CD4-positive, alpha-beta T cell (primary cell): Measurements from ENCODE around the gene TRIP10. TPM values are rescaled to one million over a fixed set of nuclear protein-coding genes. Genes with fewer than 3 reads are reported as not detected.

ENCODE experiments used
- ATAC-seq: fragments of 200-7000 bp; cut with Tn5 transposase; one replicate; pipeline ENCODE4 v1.10.0; 2022; ENCODE audit warnings: mild to moderate bottlenecking; ENCODE audit not compliant: poor library complexity
- CTCF ChIA-PET: fragments of 350-600 bp; sonication (Branson Sonifier 250); formaldehyde crosslinking; loops from one replicate; lab custom pipeline; 2021; ENCODE audit warnings: antibody characterized with exemption, inconsistent platforms; lab: Charles Lee
- POLR2A ChIA-PET: fragments of 350-600 bp; sonication (Branson Sonifier 250); formaldehyde crosslinking; loops from one replicate; lab custom pipeline; 2021; ENCODE audit warnings: antibody characterized with exemption, inconsistent platforms; lab: Charles Lee
- DNase-seq, 14 experiments: peaks; one replicate each; pipeline ENCODE4 v3.0.0-alpha.2; 2013 to 2020; ENCODE audit warnings: mixed read lengths in 2 of 14
- H3K27ac ChIP-seq, 2 donors: one replicate each; pipeline versions ENCODE4 v1.5.1 to v1.7.0; 2013; ENCODE audit warnings: low read length in 2 of 2, low read depth in 1 of 2, mild to moderate bottlenecking in 1 of 2
- H3K27me3 ChIP-seq, 2 experiments: 1 replicate in 1 of 2; 2 replicates in 1 of 2; pipeline versions ENCODE4 v1.6.1 to v1.7.0; 2013; ENCODE audit warnings: low read length in 2 of 2, control low read depth in 1 of 2, mild to moderate bottlenecking in 1 of 2, moderate library complexity in 1 of 2; ENCODE audit not compliant: insufficient read depth in 2 of 2, control insufficient read depth in 1 of 2
- H3K36me3 ChIP-seq: one replicate; pipeline ENCODE4 v1.6.1; 2013; ENCODE audit warnings: low read length, control low read depth; ENCODE audit not compliant: insufficient read depth
- H3K4me1 ChIP-seq: one replicate; pipeline ENCODE4 v1.6.1; 2013; ENCODE audit warnings: low read length, control low read depth; ENCODE audit not compliant: insufficient read depth
- H3K4me3 ChIP-seq: one replicate; pipeline ENCODE4 v1.5.1; 2013; ENCODE audit warnings: mild to moderate bottlenecking, low read length, moderate library complexity
- H3K9me3 ChIP-seq, 2 experiments: 1 replicate in 1 of 2; 2 replicates in 1 of 2; pipeline versions ENCODE4 v1.6.1 to v1.7.0; 2013; ENCODE audit warnings: low read length in 2 of 2, mild to moderate bottlenecking in 2 of 2, control low read depth in 1 of 2, moderate library complexity in 1 of 2; ENCODE audit not compliant: control insufficient read depth in 1 of 2, insufficient read depth in 1 of 2
- H3K27ac Mint-ChIP-seq: one replicate; pipeline ENCODE4 v1.8.0; 2020; ENCODE audit warnings: mixed read lengths
- H3K27me3 Mint-ChIP-seq: one replicate; pipeline ENCODE4 v1.8.0; 2021; ENCODE audit warnings: mixed read lengths
- H3K36me3 Mint-ChIP-seq: one replicate; pipeline ENCODE4 v1.8.0; 2021; ENCODE audit warnings: low read depth, mixed read lengths
- H3K4me1 Mint-ChIP-seq: one replicate; pipeline ENCODE4 v1.8.0; 2021; ENCODE audit warnings: low read depth, mixed read lengths
- H3K4me3 Mint-ChIP-seq: one replicate; pipeline ENCODE4 v1.8.0; 2020; ENCODE audit warnings: mild to moderate bottlenecking, mixed read lengths
- H3K9me3 Mint-ChIP-seq: one replicate; pipeline ENCODE4 v1.8.0; 2020; ENCODE audit warnings: mixed read lengths
- CTCF ChIP-seq: fragments of 200-600 bp; IDR thresholded peaks from one replicate; pipeline ENCODE4 v1.8.0; 2022; ENCODE audit warnings: antibody characterized with exemption, mild to moderate bottlenecking
- intact Hi-C, 2 experiments: fragments of 100-400 bp; cut with DNase I in 1 of 2; cut with micrococcal nuclease in 1 of 2; formaldehyde crosslinking; loops; one replicate each; pipeline versions ENCODE4 v1.15.1 to v1.9.0; 2023 to 2025; cut with DNase I, micrococcal nuclease
- total RNA-seq, 174 experiments: library from RNA in 2 of 174; stranded (reverse) in 2 of 174; gene quantifications; one replicate each; pipeline ENCODE4 v1.2.3 and lab custom pipeline; 2021 to 2026

The TRIP10 gene
- total RNA-seq, 2 experiments from 2014 or later = 1.6 to 1.9 TPM

- H3K9me3 ChIP-seq = no peaks in the 10 kb centered on the region
- no peaks in the 10 kb centered on the region for H3K27me3 Mint-ChIP-seq
- no peak overlapping the region for H3K4me3 ChIP-seq
- no peak overlapping the region for H3K27ac ChIP-seq
- peaks cover 30% of the 10 kb centered on the region for H3K4me1 ChIP-seq
- DNase-seq = peak in 2 of 14 experiments; percentile 23 to 45
- ChIA-PET POLR2A (no interaction called here), CTCF (interaction anchor here (1.2 kb wide), 1 partner anchor 100 kb away, joined by 3 read pairs; no protein-coding TSS in a partner anchor)
- H3K4me3 Mint-ChIP-seq = no peak overlapping the region
- H3K27ac Mint-ChIP-seq = no peak overlapping the region
- peak; percentile 33 for TF ChIP-seq CTCF
- peaks cover 20% of the 10 kb centered on the region for H3K4me1 Mint-ChIP-seq
- peaks cover 33% of the 10 kb centered on the region for H3K36me3 ChIP-seq
- no peaks in the 10 kb centered on the region for H3K9me3 Mint-ChIP-seq
- intact Hi-C loops = no loop called here
- peaks cover 25% of the 10 kb centered on the region for H3K36me3 Mint-ChIP-seq
- no peak for ATAC-seq
- H3K27me3 ChIP-seq = no peaks in the 10 kb centered on the region
Measured at GRCh38 chr19:6733338-6734095, 6.0 kb upstream of the TRIP10 start.

DNA sequence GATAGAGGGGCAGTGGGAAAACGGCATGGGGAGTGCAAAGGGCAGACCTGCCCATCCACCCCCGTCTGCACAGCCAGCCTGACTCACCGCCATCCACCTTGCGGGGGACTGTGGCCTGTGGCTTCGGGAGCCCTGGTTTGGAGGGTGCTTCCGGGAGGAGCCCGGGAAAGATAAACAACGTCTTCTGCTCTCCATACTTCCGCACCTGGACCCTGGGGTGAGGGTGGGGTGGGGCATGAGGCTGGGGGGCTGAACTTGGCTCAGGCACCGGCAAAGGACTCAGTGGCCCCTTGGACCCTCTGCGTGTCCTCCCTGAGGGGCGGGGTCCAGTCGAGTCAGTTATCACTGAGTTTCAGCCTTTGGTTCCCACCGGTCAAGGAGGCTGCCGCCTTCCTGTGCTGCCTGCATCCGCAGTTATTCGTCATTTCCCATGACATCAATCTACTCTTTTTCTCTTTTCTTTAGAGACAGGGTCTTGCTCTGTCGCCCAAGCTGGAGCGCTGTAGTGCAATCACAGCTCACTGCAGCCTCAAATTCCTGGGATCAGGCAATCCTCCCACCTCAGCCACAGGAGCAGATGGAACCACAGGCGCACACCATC is 5.3 kb upstream of the TRIP10 start:
- Histone ChIP-seq H3K9me3 (no peaks in the 10 kb centered on the region), H3K36me3 (peaks cover 33% of the 10 kb centered on the region), H3K27ac (no peak overlapping the region), H3K4me3 (no peak overlapping the region), H3K4me1 (peaks cover 35% of the 10 kb centered on the region), H3K27me3 (no peaks in the 10 kb centered on the region)
- intact Hi-C loops = no loop called here
- DNase-seq = no peak
- ATAC-seq = no peak
- peaks cover 25% of the 10 kb centered on the region for H3K36me3 Mint-ChIP-seq
- no peak for TF ChIP-seq CTCF
- CTCF ChIA-PET = interaction anchor here (1.2 kb wide), 1 partner anchor 101 kb away, joined by 3 read pairs; no protein-coding TSS in a partner anchor
- H3K4me3 Mint-ChIP-seq = no peak overlapping the region
- peaks cover 26% of the 10 kb centered on the region for H3K4me1 Mint-ChIP-seq
- POLR2A ChIA-PET = no interaction called here
- H3K27me3 Mint-ChIP-seq = no peaks in the 10 kb centered on the region
- H3K27ac Mint-ChIP-seq = no peak overlapping the region
- no peaks in the 10 kb centered on the region for H3K9me3 Mint-ChIP-seq

DNA sequence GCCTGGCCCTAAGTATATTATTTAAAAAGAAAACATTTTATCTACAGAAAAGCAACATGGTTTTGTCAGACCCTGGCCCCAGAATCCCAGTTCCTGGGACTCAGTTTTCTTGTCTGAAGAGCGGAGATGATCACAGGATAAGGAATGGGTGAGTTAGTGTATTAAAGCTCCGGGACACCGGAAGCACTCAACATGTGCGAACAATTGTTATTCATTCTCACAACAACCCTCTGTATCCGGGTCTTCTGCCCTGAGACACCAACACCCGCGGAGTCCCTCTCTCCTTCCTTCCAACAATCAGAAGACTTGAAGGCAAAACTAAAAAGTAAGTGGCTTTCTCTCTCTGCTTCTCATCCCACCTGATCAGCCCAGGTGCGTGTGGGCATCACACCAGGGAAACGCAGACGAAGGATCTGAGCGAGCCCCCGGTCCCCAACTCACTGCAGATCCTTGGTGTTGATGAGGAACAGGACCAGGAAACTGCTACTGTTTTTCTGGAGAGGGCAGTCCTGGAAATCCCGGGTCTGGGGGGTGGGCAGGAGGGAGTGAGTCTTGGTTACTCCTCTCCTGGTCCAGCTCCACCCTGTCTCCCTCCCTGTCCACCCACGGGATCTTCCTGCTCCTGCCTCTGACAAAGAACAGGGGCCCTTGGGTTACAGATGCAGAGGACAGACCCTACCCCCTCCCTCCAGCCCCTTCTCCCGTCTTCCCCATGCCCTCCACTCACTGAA is 4.1 kb upstream of the TRIP10 start:
- peak overlapping the region; percentile 85 for H3K27ac Mint-ChIP-seq
- H3K36me3 Mint-ChIP-seq = peaks cover 25% of the 10 kb centered on the region
- DNase-seq (peak in 1 of 14 experiments; percentile 39), ATAC-seq (no peak)
- H3K9me3 Mint-ChIP-seq = no peaks in the 10 kb centered on the region
- ChIA-PET POLR2A (interaction anchor here (1.5 to 4.0 kb wide), 2 partner anchors 37 to 128 kb away, joined by 5 to 44 read pairs; partner anchors contain the start of gene VAV1), CTCF (interaction anchor here (1.5 to 2.3 kb wide), 2 partner anchors 104 to 128 kb away, joined by 9 to 12 read pairs; no protein-coding TSS in a partner anchor)
- no peaks in the 10 kb centered on the region for H3K27me3 ChIP-seq
- H3K4me3 ChIP-seq = no peak overlapping the region
- no peaks in the 10 kb centered on the region for H3K27me3 Mint-ChIP-seq
- no peak overlapping the region for H3K4me3 Mint-ChIP-seq
- H3K27ac ChIP-seq = peak overlapping the region; percentile 74 to 92
- no peak for TF ChIP-seq CTCF
- peaks cover 45% of the 10 kb centered on the region for H3K4me1 ChIP-seq
- intact Hi-C loops = loop anchor here (5.0 kb wide), 4 partner anchors 218 to 797 kb away; partner anchors contain the start of genes ALKBH7 (in 1 of the 2) and CRB3 (in 1 of the 2)
- H3K4me1 Mint-ChIP-seq = peaks cover 36% of the 10 kb centered on the region
- H3K9me3 ChIP-seq = no peaks in the 10 kb centered on the region
- peaks cover 33% of the 10 kb centered on the region for H3K36me3 ChIP-seq
